ENCODE measurements around the gene CAMK2A. TPM values are rescaled to one million over a fixed set of nuclear protein-coding genes. Genes with fewer than 3 reads are reported as not detected.

CAMK2A gene
- total and polyA plus RNA-seq, 2 donors (not counting 1 experiment from before 2014, with no cell fraction given): 2.1 to 3.1 TPM

GRCh38 chr5:150315245-150315644 lies 25.7 kb upstream of the CAMK2A start:
- H3K4me2 ChIP-seq (ENCODE audit: extremely low read depth, insufficient read depth, low read length): no peak overlapping the region
- no peaks in the 10 kb centered on the region for H3K27me3 ChIP-seq (ENCODE audit: control insufficient read depth, insufficient read depth, low read length)
- H3K4me1 ChIP-seq (ENCODE audit: control insufficient read depth, extremely low read depth, insufficient read depth, low read length): peaks cover 25% of the 10 kb centered on the region
- no peak overlapping the region for H3K27ac ChIP-seq (ENCODE audit: insufficient read depth, low read length)
- no peak overlapping the region for H3K4me3 ChIP-seq (replicated peaks in 1 of 4; ENCODE audit: control extremely low read depth in 1 of 4, insufficient read depth in 1 of 4, low read depth in 3 of 4, low read length in 4 of 4)
- H3K9me3 ChIP-seq (ENCODE audit: control insufficient read depth, insufficient read depth, low read depth, low read length): no peaks in the 10 kb centered on the region
- H4K20me1 ChIP-seq (ENCODE audit: control insufficient read depth, extremely low read depth, insufficient read depth, low read length): no peaks in the 10 kb centered on the region
- no peak for DNase-seq (ENCODE audit: low read depth in 2 of 2)
- H3K9ac ChIP-seq (ENCODE audit: insufficient read depth, low read length): no peak overlapping the region
- H3K36me3 ChIP-seq (ENCODE audit: control insufficient read depth, insufficient read depth, low read length): no peaks in the 10 kb centered on the region
- no peaks in the 10 kb centered on the region for H3K79me2 ChIP-seq (ENCODE audit: control insufficient read depth, insufficient read depth, low read length)
- TF ChIP-seq EZH2 (IDR thresholded peaks at IDR 0.05; ENCODE audit: low read length, missing control alignments) (no peak), CTCF (conservative IDR thresholded peaks at IDR 0.05 in 1 of 2, IDR thresholded peaks at IDR 0.05 in 1 of 2; ENCODE audit: low read depth in 1 of 2, low read length in 2 of 2) (no peak)
- no peak overlapping the region for H2AFZ ChIP-seq (ENCODE audit: low read length)

DNA sequence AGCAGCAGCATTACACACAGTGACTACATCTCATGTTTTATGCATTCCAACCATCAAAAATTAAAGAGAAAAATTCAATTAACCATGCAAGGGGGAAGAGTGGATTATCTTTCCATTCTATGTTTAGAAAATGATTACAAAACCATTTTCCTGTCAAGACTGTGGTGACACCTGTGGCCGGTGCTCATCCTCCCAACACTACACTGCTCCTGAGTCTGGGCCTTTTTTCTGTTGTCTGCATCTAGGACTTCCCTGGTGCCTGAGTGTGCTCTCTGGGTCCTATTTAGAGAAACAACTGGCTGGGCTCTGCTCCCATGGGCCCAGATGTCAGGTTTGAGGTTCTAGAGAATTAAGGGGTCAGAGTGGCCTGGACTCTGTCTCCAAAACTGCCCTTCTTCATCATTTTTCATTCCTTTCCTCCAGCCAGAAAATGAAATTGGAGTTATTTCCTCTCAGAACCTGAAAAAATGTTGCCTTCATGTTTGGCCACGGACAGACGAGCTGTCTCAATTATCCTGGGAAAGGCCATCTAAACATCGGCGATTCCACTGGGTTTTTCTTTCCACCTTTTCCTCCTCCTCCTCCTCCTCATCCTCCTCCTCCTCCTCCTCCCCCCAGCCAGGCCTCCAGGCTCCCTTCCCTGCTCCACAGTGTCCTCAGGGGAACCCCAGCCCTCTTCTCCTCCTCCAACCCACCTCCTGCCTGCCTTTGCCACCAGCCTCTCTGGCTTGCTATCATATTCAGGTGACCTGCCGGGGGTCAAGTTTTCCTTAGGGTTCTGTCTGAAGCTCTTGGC lies 24.5 kb upstream of the CAMK2A start:
- H2AFZ ChIP-seq (ENCODE audit: low read length): no peak overlapping the region
- TF ChIP-seq EZH2 (IDR thresholded peaks at IDR 0.05; ENCODE audit: low read length, missing control alignments): no peak
- TF ChIP-seq CTCF (conservative IDR thresholded peaks at IDR 0.05 in 1 of 2, IDR thresholded peaks at IDR 0.05 in 1 of 2; ENCODE audit: low read depth in 1 of 2, low read length in 2 of 2): no peak
- H3K4me2 ChIP-seq (ENCODE audit: extremely low read depth, insufficient read depth, low read length): no peak overlapping the region
- H3K27me3 ChIP-seq (ENCODE audit: control insufficient read depth, insufficient read depth, low read length): no peaks in the 10 kb centered on the region
- H3K4me3 ChIP-seq (replicated peaks in 1 of 4; ENCODE audit: control extremely low read depth in 1 of 4, insufficient read depth in 1 of 4, low read depth in 3 of 4, low read length in 4 of 4): no peak overlapping the region
- no peak overlapping the region for H3K9ac ChIP-seq (ENCODE audit: insufficient read depth, low read length)
- no peaks in the 10 kb centered on the region for H3K9me3 ChIP-seq (ENCODE audit: control insufficient read depth, insufficient read depth, low read depth, low read length)
- peaks cover 20% of the 10 kb centered on the region for H3K4me1 ChIP-seq (ENCODE audit: control insufficient read depth, extremely low read depth, insufficient read depth, low read length)
- no peak for DNase-seq (ENCODE audit: low read depth in 2 of 2)
- H3K27ac ChIP-seq (ENCODE audit: insufficient read depth, low read length): no peak overlapping the region
- H3K79me2 ChIP-seq (ENCODE audit: control insufficient read depth, insufficient read depth, low read length): no peaks in the 10 kb centered on the region
- H3K36me3 ChIP-seq (ENCODE audit: control insufficient read depth, insufficient read depth, low read length): no peaks in the 10 kb centered on the region
- no peaks in the 10 kb centered on the region for H4K20me1 ChIP-seq (ENCODE audit: control insufficient read depth, extremely low read depth, insufficient read depth, low read length)

DNA sequence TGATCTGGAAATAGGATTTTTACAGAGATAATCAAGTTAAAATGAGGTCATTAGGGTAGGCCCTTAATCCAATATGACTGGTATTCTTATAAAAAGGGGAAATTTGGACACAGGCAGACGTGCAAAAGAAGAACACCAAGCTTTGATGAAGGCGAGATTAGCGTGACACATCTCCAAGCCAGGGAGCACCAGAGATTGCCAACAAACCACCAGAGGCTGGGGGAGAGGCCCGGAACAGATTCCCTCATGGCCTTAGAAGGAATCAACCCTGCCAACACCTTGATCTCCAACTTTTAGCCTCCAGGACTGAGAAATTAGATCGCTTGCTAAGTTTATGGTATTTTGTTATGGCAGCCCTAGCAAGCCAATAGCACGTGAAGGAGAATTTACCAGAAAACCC lies 23.9 kb upstream of the CAMK2A start:
- no peak for DNase-seq (ENCODE audit: low read depth in 2 of 2)
- no peaks in the 10 kb centered on the region for H3K9me3 ChIP-seq (ENCODE audit: control insufficient read depth, insufficient read depth, low read depth, low read length)
- H2AFZ ChIP-seq (ENCODE audit: low read length): no peak overlapping the region

More for the DNA sequence above, 23.9 kb upstream of the CAMK2A start:
- Histone ChIP-seq H3K4me3 (replicated peaks in 1 of 4; ENCODE audit: control extremely low read depth in 1 of 4, insufficient read depth in 1 of 4, low read depth in 3 of 4, low read length in 4 of 4) (no peak overlapping the region), H3K4me2 (ENCODE audit: extremely low read depth, insufficient read depth, low read length) (no peak overlapping the region), H4K20me1 (ENCODE audit: control insufficient read depth, extremely low read depth, insufficient read depth, low read length) (no peaks in the 10 kb centered on the region), H3K9ac (ENCODE audit: insufficient read depth, low read length) (no peak overlapping the region), H3K36me3 (ENCODE audit: control insufficient read depth, insufficient read depth, low read length) (no peaks in the 10 kb centered on the region), H3K4me1 (ENCODE audit: control insufficient read depth, extremely low read depth, insufficient read depth, low read length) (peaks cover 14% of the 10 kb centered on the region), H3K27me3 (ENCODE audit: control insufficient read depth, insufficient read depth, low read length) (no peaks in the 10 kb centered on the region), H3K79me2 (ENCODE audit: control insufficient read depth, insufficient read depth, low read length) (no peaks in the 10 kb centered on the region), H3K27ac (ENCODE audit: insufficient read depth, low read length) (no peak overlapping the region)
- TF ChIP-seq EZH2 (IDR thresholded peaks at IDR 0.05; ENCODE audit: low read length, missing control alignments) (no peak), CTCF (conservative IDR thresholded peaks at IDR 0.05 in 1 of 2, IDR thresholded peaks at IDR 0.05 in 1 of 2; ENCODE audit: low read depth in 1 of 2, low read length in 2 of 2) (no peak)

All from fibroblast of lung (primary cell).